ENCODE results near the gene FRMD1.

DNA sequence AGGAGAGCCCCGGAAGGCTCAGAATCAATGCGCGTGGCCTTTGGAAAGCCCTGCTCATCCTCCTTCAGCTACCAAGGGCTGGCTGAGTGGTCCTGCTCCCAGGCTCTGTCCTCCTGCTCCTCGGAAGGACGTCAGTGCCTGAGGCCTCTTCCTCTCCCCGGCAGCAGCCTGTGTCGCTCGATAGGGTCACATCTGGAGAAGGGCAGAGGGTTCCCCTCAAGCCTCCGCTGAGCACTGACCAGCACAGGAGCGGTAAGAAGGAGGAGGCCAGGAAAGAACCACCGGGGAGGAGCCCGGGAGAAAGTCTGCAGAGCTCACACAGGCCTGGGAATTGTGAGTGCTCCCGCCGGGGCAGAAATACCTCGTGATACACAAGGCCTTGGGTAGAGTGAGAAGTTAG is 60.3 kb downstream of the FRMD1 start:
- TF ChIP-seq CTCF (IDR thresholded peaks at IDR 0.05; ENCODE audit: poor library complexity) = no peak
- TF ChIP-seq EZH2 (IDR thresholded peaks at IDR 0.05; ENCODE audit: borderline replicate concordance) = no peak
- TF ChIP-seq EZH2phosphoT487 (IDR thresholded peaks at IDR 0.05; ENCODE audit: low read depth, severe bottlenecking, unreplicated experiment) = no peak

All from hepatocyte (in vitro differentiated cells).